H1 (cell line): ENCODE data around the gene SSPN. TPM values are rescaled to one million over a fixed set of nuclear protein-coding genes. Genes with fewer than 3 reads are reported as not detected.

Experiments used
- EZH2 ChIP-seq: fragments of 200-600 bp; sonication (generic); IDR thresholded peaks from 2 replicates; pipeline ENCODE4 v1.7.1; 2012; ENCODE audit warnings: low read depth, mild to moderate bottlenecking, moderate library complexity, low read length, inconsistent platforms; ENCODE audit not compliant: severe bottlenecking
- SUZ12 ChIP-seq: fragments of 200-600 bp; sonication (generic); IDR thresholded peaks from 2 replicates; pipeline ENCODE4 v1.6.1; 2012; ENCODE audit warnings: mild to moderate bottlenecking, inconsistent platforms, low read length, moderate library complexity, mixed read lengths
- polyA plus RNA-seq, 7 experiments: library from polyadenylated mRNA; depleted of rRNA in 3 of 7; stranded (reverse) in 5 of 7; unstranded in 2 of 7; fragments of >200 nt in 5 of 7; fragments of 200-250 nt in 2 of 7; gene quantifications; 1 replicate in 5 of 7; 2 replicates in 1 of 7; 4 replicates in 1 of 7; pipeline versions ENCODE4 v1.2.1 to v1.2.3, GENCODE V29; 2011 to 2013; ENCODE audit warnings: missing spikeins in 2 of 7, mixed read lengths in 2 of 7
- total RNA-seq: library from RNA; stranded (reverse); fragmentation: NEBNext Ultra II Directional; extraction: Animal tissue kit (Norgen Biotek cat#: 25700); gene quantifications from 2 replicates; pipeline ENCODE4 v1.2.1, GENCODE V29; 2021

SSPN gene
- total and polyA plus RNA-seq, 2 of the 8 experiments (the other 6 are each of a cell fraction or from before 2014, with no cell fraction given): 0.86 to 1.8 TPM

DNA sequence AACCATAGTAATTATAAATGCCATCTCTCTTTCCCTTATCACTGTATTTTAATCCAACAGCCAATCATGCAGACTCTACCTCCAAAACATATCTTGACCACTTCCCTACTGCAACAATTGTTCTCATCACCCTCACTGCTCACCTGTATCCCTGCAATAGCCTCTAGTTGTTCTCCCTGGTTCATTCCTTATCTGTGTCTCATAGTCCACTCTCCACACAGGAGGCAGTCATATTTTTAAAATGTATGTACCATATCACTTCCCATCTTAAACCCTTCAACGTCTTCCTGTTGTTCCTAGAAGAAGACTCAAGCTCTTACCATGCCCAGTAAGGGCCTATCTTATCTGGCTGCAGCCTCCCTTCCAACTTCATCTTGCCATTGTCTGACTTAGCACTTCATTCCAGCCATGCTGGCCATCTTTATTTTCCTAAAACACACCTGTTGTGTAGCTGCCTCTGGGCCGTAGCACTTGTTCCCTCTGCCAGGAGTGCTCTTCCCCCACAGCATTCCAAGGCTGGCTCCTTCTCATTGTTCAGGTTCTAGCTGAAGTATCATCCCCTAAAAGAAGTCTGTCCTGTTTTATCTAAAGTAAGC, 42.8 kb upstream of the SSPN start (continued):
- TF ChIP-seq SUZ12 (no peak), EZH2 (no peak)
- TF ChIP-seq, all 59 proteins: peak for 0
